OCI-LY7 (cell line): Measurements from ENCODE around the gene TMEM269. TPM values are rescaled to one million over a fixed set of nuclear protein-coding genes. Genes with fewer than 3 reads are reported as not detected.

Experiments used
- BruUV-seq: library from RNA; stranded (reverse); fragments of 400-500 nt; replicated peaks from 2 replicates; lab custom pipeline; 2021; lab: Mats Ljungman, UMichigan
- CTCF ChIA-PET: fragments of 300-600 bp; sonication (Branson Sonifier 250); formaldehyde crosslinking; loops from one replicate; lab custom pipeline; 2022; ENCODE audit warnings: antibody characterized with exemption; ENCODE audit not compliant: unreplicated experiment; lab: Charles Lee
- POLR2A ChIA-PET: fragments of 300-600 bp; sonication (Branson Sonifier 250); formaldehyde crosslinking; loops from one replicate; lab custom pipeline; 2022; ENCODE audit warnings: antibody characterized with exemption; lab: Charles Lee
- DNase-seq: peaks from one replicate; pipeline ENCODE4 v3.0.0-alpha.2; 2015; ENCODE audit warnings: low spot score
- H2AFZ ChIP-seq: fragments of 200-600 bp; sonication (generic), shearing (Covaris generic); 2 replicates; pipeline ENCODE4 v1.6.1; 2014; ENCODE audit warnings: mild to moderate bottlenecking, antibody characterized with exemption, low read length, moderate library complexity
- H3K27ac ChIP-seq: fragments of 200-600 bp; sonication (generic); 2 replicates; pipeline ENCODE4 v1.5.1; 2014; ENCODE audit warnings: mixed run types, low read depth, mild to moderate bottlenecking, moderate library complexity, low read length, inconsistent platforms; ENCODE audit not compliant: poor library complexity, severe bottlenecking
- H3K36me3 ChIP-seq: fragments of 200-600 bp; sonication (generic); 2 replicates; pipeline ENCODE4 v1.6.1; 2014; ENCODE audit warnings: mild to moderate bottlenecking, antibody characterized with exemption, low read length, moderate library complexity, mixed read lengths; ENCODE audit not compliant: insufficient read depth
- H3K4me1 ChIP-seq: fragments of 200-600 bp; sonication (generic); 2 replicates; pipeline ENCODE4 v1.5.1; 2014; ENCODE audit warnings: mild to moderate bottlenecking, low read length; ENCODE audit not compliant: insufficient read depth, poor library complexity, severe bottlenecking
- H3K4me2 ChIP-seq: fragments of 200-600 bp; sonication (generic); 2 replicates; pipeline ENCODE4 v1.6.1; 2014; ENCODE audit warnings: mild to moderate bottlenecking, low read length
- H3K4me3 ChIP-seq: fragments of 200-600 bp; sonication (generic); 2 replicates; pipeline ENCODE4 v1.5.1; 2014; ENCODE audit warnings: mild to moderate bottlenecking, low read depth, low read length; ENCODE audit not compliant: poor library complexity, severe bottlenecking
- H3K79me2 ChIP-seq: fragments of 200-600 bp; sonication (generic); 2 replicates; pipeline ENCODE4 v1.6.1; 2016; ENCODE audit warnings: low read depth, mild to moderate bottlenecking, low read length, moderate library complexity, mixed read lengths; ENCODE audit not compliant: insufficient read depth
- H3K9me2 ChIP-seq: fragments of 200-600 bp; sonication (generic); 2 replicates; pipeline ENCODE4 v1.6.1; 2016; ENCODE audit warnings: mild to moderate bottlenecking, low read length, mixed read lengths; ENCODE audit not compliant: insufficient read depth
- H3K9me3 ChIP-seq: fragments of 200-600 bp; sonication (generic); 2 replicates; pipeline ENCODE4 v1.6.1; 2014; ENCODE audit warnings: mild to moderate bottlenecking, mixed run types, low read length, mixed read lengths
- H4K20me1 ChIP-seq: fragments of 200-600 bp; sonication (generic); 2 replicates; pipeline ENCODE4 v1.6.1; 2014; ENCODE audit warnings: mild to moderate bottlenecking, antibody characterized with exemption, low read length, moderate library complexity, mixed read lengths; ENCODE audit not compliant: insufficient read depth
- EZH2phosphoT487 ChIP-seq: fragments of 200-600 bp; sonication (generic); IDR thresholded peaks from 2 replicates; pipeline ENCODE4 v1.6.1; 2018; ENCODE audit warnings: low read depth, borderline replicate concordance, mild to moderate bottlenecking, mixed run types, antibody characterized with exemption, low read length, moderate library complexity, mixed read lengths
- intact Hi-C: fragments of 100-400 bp; cut with micrococcal nuclease; formaldehyde crosslinking; loops from one replicate; pipeline ENCODE4 v1.10.0; 2022; ENCODE audit not compliant: unreplicated experiment
- total RNA-seq, 2 experiments: library from RNA; depleted of rRNA in 1 of 2; stranded (reverse); fragments of >200 nt in 1 of 2; shearing (Covaris generic) in 1 of 2; gene quantifications; 2 replicates each; pipeline ENCODE4 v1.2.3, GENCODE V29; 2014 to 2022
- TF ChIP-seq, protein P1 (sequence below): fragments of 200-600 bp; sonication (generic); conservative IDR thresholded peaks from 2 replicates; pipeline ENCODE4 v1.5.1; 2014; ENCODE audit warnings: mild to moderate bottlenecking, antibody characterized with exemption, low read length, moderate library complexity, mixed read lengths

The TMEM269 gene
- total RNA-seq, 2 experiments from 2014 or later = 0.16 to 0.46 TPM

DNA sequence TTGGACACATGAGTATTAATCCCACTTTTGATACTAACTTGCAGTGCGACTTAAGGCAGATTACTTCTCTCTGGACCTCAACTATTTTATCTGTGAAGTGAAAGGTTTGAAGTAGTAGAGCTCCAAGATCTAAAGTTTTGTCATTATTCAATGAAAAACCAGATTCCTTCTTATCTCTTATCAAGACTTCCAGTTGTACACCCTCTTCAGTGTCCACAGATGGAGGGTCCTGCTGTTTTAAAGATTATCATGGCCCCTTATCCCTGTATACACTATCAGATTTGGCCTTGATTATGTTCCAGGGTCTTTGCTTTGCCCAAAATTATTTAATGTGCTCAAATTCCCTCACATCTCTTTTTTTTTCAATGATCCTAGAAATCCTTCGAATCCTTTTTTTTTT, 16.6 kb upstream of the TMEM269 start:
- DNase-seq = no peak
- Histone ChIP-seq H3K36me3 (peaks cover 21% of the 10 kb centered on the region), H2AFZ (no peak overlapping the region; the same call in 1 of the 2 replicates), H3K27ac (no peak overlapping the region), H4K20me1 (peaks cover 10% of the 10 kb centered on the region), H3K4me1 (peaks cover 27% of the 10 kb centered on the region), H3K4me2 (peak overlapping the region; percentile 99), H3K9me2 (no peaks in the 10 kb centered on the region), H3K9me3 (no peaks in the 10 kb centered on the region), H3K4me3 (peak overlapping the region; percentile 82), H3K79me2 (peaks cover 49% of the 10 kb centered on the region)
- TF ChIP-seq, protein P1, sequence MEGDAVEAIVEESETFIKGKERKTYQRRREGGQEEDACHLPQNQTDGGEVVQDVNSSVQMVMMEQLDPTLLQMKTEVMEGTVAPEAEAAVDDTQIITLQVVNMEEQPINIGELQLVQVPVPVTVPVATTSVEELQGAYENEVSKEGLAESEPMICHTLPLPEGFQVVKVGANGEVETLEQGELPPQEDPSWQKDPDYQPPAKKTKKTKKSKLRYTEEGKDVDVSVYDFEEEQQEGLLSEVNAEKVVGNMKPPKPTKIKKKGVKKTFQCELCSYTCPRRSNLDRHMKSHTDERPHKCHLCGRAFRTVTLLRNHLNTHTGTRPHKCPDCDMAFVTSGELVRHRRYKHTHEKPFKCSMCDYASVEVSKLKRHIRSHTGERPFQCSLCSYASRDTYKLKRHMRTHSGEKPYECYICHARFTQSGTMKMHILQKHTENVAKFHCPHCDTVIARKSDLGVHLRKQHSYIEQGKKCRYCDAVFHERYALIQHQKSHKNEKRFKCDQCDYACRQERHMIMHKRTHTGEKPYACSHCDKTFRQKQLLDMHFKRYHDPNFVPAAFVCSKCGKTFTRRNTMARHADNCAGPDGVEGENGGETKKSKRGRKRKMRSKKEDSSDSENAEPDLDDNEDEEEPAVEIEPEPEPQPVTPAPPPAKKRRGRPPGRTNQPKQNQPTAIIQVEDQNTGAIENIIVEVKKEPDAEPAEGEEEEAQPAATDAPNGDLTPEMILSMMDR = no peak
- TF ChIP-seq EZH2phosphoT487 = no peak
- intact Hi-C loops = loop anchor here (5.0 to 10.0 kb wide), 2 partner anchors 189 to 433 kb away; partner anchors contain the start of genes FOXJ3 and SLC2A1
- ChIA-PET POLR2A (interaction anchor here (0.6 to 3.5 kb wide), 4 partner anchors 10 to 79 kb away, joined by 4 to 35 read pairs (median 7); partner anchors contain the start of genes SVBP and ZNF691), CTCF (no interaction called here)
- BruUV-seq = TSS peak; percentile 74

DNA sequence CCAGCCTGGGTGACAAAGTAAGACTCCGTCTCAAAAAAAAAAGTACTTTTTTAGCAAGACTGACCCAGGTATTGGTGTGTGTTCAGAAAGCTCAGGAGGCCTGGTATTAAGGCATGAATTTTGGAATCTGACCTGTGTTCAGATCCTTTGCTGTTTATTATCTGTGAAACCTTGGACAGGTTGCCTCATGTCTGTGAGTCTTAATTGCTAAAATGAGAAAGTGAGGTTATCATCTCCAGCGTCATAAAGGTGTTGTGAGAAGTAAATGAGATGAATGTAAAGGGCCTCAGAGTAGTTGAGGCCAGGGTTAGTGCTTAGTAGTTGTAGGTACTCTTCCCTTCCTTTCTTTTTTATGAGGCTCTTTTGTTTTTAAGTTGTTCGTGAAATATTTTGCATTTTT, 15.0 kb upstream of the TMEM269 start:
- ChIA-PET POLR2A (interaction anchor here (0.7 to 1.8 kb wide), 2 partner anchors 14 to 187 kb away, joined by 5 to 6 read pairs; no protein-coding TSS in a partner anchor), CTCF (no interaction called here)
- no peak overlapping the region for H2AFZ ChIP-seq
- H3K4me2 ChIP-seq = no peak overlapping the region
- H4K20me1 ChIP-seq = peaks cover 10% of the 10 kb centered on the region
- H3K27ac ChIP-seq = no peak overlapping the region
- H3K4me3 ChIP-seq = no peak overlapping the region
- DNase-seq = no peak
- no TSS peak for BruUV-seq
- H3K4me1 ChIP-seq = peaks cover 20% of the 10 kb centered on the region
- no peaks in the 10 kb centered on the region for H3K9me3 ChIP-seq
- H3K9me2 ChIP-seq = no peaks in the 10 kb centered on the region
- peaks cover 47% of the 10 kb centered on the region for H3K79me2 ChIP-seq
- H3K36me3 ChIP-seq = peaks cover 37% of the 10 kb centered on the region
- intact Hi-C loops = loop anchor here (5.0 to 10.0 kb wide), 2 partner anchors 187 to 435 kb away; partner anchors contain the start of genes FOXJ3 and SLC2A1
- no peak for TF ChIP-seq EZH2phosphoT487
- TF ChIP-seq, protein P1 = no peak

DNA sequence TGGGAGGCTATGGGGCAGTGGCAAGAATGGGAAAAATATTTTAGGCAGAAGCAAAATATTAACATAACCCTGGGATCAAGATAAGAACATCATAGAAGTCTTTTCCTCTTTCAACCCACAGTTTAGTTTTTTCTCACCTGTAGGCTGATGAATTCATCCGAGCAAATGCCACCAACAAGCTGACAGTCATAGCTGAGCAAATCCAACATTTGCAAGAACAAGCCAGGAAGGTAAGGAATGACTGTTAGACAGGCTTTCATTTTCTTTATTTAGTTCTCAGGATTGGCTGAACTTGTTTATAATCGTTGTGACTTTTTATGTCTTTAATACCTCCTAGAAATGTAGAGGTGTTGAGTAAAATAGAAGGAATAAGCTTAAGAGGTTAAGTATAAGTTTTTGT, 11.4 kb upstream of the TMEM269 start:
- H3K27ac ChIP-seq = no peak overlapping the region
- peaks cover 71% of the 10 kb centered on the region for H3K36me3 ChIP-seq
- TF ChIP-seq, protein P1 = no peak
- no peak for TF ChIP-seq EZH2phosphoT487
- H4K20me1 ChIP-seq = no peaks in the 10 kb centered on the region
- H2AFZ ChIP-seq = no peak overlapping the region
- intact Hi-C loops = no loop called here
- H3K4me2 ChIP-seq = no peak overlapping the region
- ChIA-PET POLR2A (no interaction called here), CTCF (no interaction called here)
- no peak overlapping the region for H3K4me3 ChIP-seq
- DNase-seq = no peak
- peaks cover 22% of the 10 kb centered on the region for H3K79me2 ChIP-seq
- H3K4me1 ChIP-seq = peaks cover 3% of the 10 kb centered on the region
- no TSS peak for BruUV-seq
- H3K9me3 ChIP-seq = no peaks in the 10 kb centered on the region
- no peaks in the 10 kb centered on the region for H3K9me2 ChIP-seq
